ENCODE data around the gene KCTD17. TPM values are rescaled to one million over a fixed set of nuclear protein-coding genes. Genes with fewer than 3 reads are reported as not detected.

Gene KCTD17
- total and polyA plus RNA-seq, 2 donors (not counting 1 experiment from before 2014, with no cell fraction given) = 10.6 to 19.3 TPM

GRCh38 chr22:37098976-37099591, 47.5 kb downstream of the KCTD17 start:
- H2AFZ ChIP-seq (ENCODE audit: low read length) = no peak overlapping the region
- TF ChIP-seq CTCF (conservative IDR thresholded peaks at IDR 0.05 in 1 of 2, IDR thresholded peaks at IDR 0.05 in 1 of 2; ENCODE audit: low read depth in 1 of 2, low read length in 2 of 2) (no peak), EZH2 (IDR thresholded peaks at IDR 0.05; ENCODE audit: low read length, missing control alignments) (no peak)
- no peaks in the 10 kb centered on the region for H3K9me3 ChIP-seq (ENCODE audit: control insufficient read depth, insufficient read depth, low read depth, low read length)
- no peak overlapping the region for H3K4me2 ChIP-seq (ENCODE audit: extremely low read depth, insufficient read depth, low read length)
- H3K4me1 ChIP-seq (ENCODE audit: control insufficient read depth, extremely low read depth, insufficient read depth, low read length) = no peaks in the 10 kb centered on the region
- no peaks in the 10 kb centered on the region for H3K79me2 ChIP-seq (ENCODE audit: control insufficient read depth, insufficient read depth, low read length)
- H3K4me3 ChIP-seq (replicated peaks in 1 of 4; ENCODE audit: control extremely low read depth in 1 of 4, insufficient read depth in 1 of 4, low read depth in 3 of 4, low read length in 4 of 4) = no peak overlapping the region
- peak in 1 of 2 donors; percentile 2 for DNase-seq (ENCODE audit: low read depth in 2 of 2)
- H4K20me1 ChIP-seq (ENCODE audit: control insufficient read depth, extremely low read depth, insufficient read depth, low read length) = no peaks in the 10 kb centered on the region
- H3K27me3 ChIP-seq (ENCODE audit: control insufficient read depth, insufficient read depth, low read length) = peaks cover 9% of the 10 kb centered on the region
- no peak overlapping the region for H3K27ac ChIP-seq (ENCODE audit: insufficient read depth, low read length)
- no peaks in the 10 kb centered on the region for H3K36me3 ChIP-seq (ENCODE audit: control insufficient read depth, insufficient read depth, low read length)
- no peak overlapping the region for H3K9ac ChIP-seq (ENCODE audit: insufficient read depth, low read length)

DNA sequence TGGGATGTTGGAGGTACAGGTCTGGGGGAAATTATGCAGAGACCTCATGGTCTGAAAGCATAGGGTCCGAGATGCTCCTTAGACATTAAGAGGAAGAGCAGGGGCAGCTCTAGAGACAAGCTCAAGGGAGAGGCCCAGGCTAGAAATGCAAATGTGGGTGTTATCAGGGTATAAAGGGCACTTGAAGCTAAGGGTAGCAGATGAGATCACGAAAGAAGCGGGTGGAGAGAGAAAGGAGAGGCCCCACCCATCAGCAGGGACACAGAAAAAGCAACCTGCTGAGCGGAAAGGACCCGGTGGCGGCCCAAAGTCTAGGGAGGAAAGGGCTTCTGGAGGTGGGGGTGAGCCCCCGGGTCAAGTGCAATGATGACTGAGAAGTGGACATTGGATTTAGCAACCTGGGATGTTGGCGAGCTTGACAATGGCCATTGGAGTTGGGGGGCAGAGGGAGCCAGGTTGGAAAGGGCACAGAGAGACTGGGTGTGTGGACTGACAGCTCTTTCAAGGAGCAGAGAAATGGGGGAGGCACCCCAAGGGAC, 49.1 kb downstream of the KCTD17 start:
- Histone ChIP-seq H3K4me2 (ENCODE audit: extremely low read depth, insufficient read depth, low read length) (no peak overlapping the region), H3K9me3 (ENCODE audit: control insufficient read depth, insufficient read depth, low read depth, low read length) (no peaks in the 10 kb centered on the region), H3K4me3 (replicated peaks in 1 of 4; ENCODE audit: control extremely low read depth in 1 of 4, insufficient read depth in 1 of 4, low read depth in 3 of 4, low read length in 4 of 4) (no peak overlapping the region), H3K27me3 (ENCODE audit: control insufficient read depth, insufficient read depth, low read length) (peaks cover 10% of the 10 kb centered on the region), H3K4me1 (ENCODE audit: control insufficient read depth, extremely low read depth, insufficient read depth, low read length) (no peaks in the 10 kb centered on the region), H3K9ac (ENCODE audit: insufficient read depth, low read length) (no peak overlapping the region), H3K36me3 (ENCODE audit: control insufficient read depth, insufficient read depth, low read length) (no peaks in the 10 kb centered on the region), H3K79me2 (ENCODE audit: control insufficient read depth, insufficient read depth, low read length) (no peaks in the 10 kb centered on the region), H3K27ac (ENCODE audit: insufficient read depth, low read length) (no peak overlapping the region), H4K20me1 (ENCODE audit: control insufficient read depth, extremely low read depth, insufficient read depth, low read length) (no peaks in the 10 kb centered on the region), H2AFZ (ENCODE audit: low read length) (no peak overlapping the region)
- TF ChIP-seq CTCF (conservative IDR thresholded peaks at IDR 0.05 in 1 of 2, IDR thresholded peaks at IDR 0.05 in 1 of 2; ENCODE audit: low read depth in 1 of 2, low read length in 2 of 2) (no peak), EZH2 (IDR thresholded peaks at IDR 0.05; ENCODE audit: low read length, missing control alignments) (no peak)
- DNase-seq (ENCODE audit: low read depth in 2 of 2) = no peak

- Histone ChIP-seq H3K79me2 (ENCODE audit: control insufficient read depth, insufficient read depth, low read length) (no peaks in the 10 kb centered on the region), H2AFZ (ENCODE audit: low read length) (no peak overlapping the region), H3K4me2 (ENCODE audit: extremely low read depth, insufficient read depth, low read length) (no peak overlapping the region), H3K27ac (ENCODE audit: insufficient read depth, low read length) (no peak overlapping the region), H3K36me3 (ENCODE audit: control insufficient read depth, insufficient read depth, low read length) (no peaks in the 10 kb centered on the region), H4K20me1 (ENCODE audit: control insufficient read depth, extremely low read depth, insufficient read depth, low read length) (no peaks in the 10 kb centered on the region), H3K27me3 (ENCODE audit: control insufficient read depth, insufficient read depth, low read length) (peaks cover 5% of the 10 kb centered on the region), H3K9ac (ENCODE audit: insufficient read depth, low read length) (no peak overlapping the region), H3K4me1 (ENCODE audit: control insufficient read depth, extremely low read depth, insufficient read depth, low read length) (no peaks in the 10 kb centered on the region), H3K4me3 (replicated peaks in 1 of 4; ENCODE audit: control extremely low read depth in 1 of 4, insufficient read depth in 1 of 4, low read depth in 3 of 4, low read length in 4 of 4) (no peak overlapping the region), H3K9me3 (ENCODE audit: control insufficient read depth, insufficient read depth, low read depth, low read length) (no peaks in the 10 kb centered on the region)
- TF ChIP-seq EZH2 (IDR thresholded peaks at IDR 0.05; ENCODE audit: low read length, missing control alignments) (no peak), CTCF (conservative IDR thresholded peaks at IDR 0.05 in 1 of 2, IDR thresholded peaks at IDR 0.05 in 1 of 2; ENCODE audit: low read depth in 1 of 2, low read length in 2 of 2) (no peak)
- no peak for DNase-seq (ENCODE audit: low read depth in 2 of 2)
These were observed 49.9 kb downstream of the KCTD17 start for GRCh38 chr22:37101311-37102066.
